K562 treated with DMSO at 1 percent for 4 hours (cell line): Measurements from ENCODE around the gene RHCE. TPM values are rescaled to one million over a fixed set of nuclear protein-coding genes. Genes with fewer than 3 reads are reported as not detected.

ENCODE experiments used
- total RNA-seq: library from RNA; unstranded; fragments of 300-600 nt; gene quantifications from 2 replicates; pipeline ENCODE4 v1.2.3, GENCODE V29; 2022; ENCODE audit not compliant: insufficient read depth

Gene RHCE
- 12.5 and 13.4 TPM in 2 replicates for total RNA-seq

DNA sequence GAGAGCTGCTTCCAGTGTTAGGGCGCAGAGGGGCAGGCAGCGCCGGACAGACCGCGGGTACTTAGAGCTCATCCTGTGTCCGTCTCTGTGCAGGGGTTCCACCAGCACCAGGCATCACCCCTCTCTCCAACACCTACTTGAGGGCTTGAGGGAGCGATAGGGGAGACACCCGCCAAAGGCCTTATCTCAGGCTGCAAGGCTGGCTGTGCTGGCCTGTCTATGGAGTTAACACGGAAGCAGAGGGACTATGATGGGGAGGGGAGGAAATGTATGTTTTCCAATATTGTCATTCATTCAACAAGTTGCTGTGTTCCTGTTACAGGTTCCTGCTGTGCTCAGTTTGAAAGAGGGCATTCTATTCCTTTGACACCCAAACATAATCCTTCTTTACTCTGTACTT, at the start of gene RHCE:
RHCE (minus strand) TSS at position 111 of the 400 bp plus-strand sequence; CDS start at position 72, 39 bp downstream.

DNA sequence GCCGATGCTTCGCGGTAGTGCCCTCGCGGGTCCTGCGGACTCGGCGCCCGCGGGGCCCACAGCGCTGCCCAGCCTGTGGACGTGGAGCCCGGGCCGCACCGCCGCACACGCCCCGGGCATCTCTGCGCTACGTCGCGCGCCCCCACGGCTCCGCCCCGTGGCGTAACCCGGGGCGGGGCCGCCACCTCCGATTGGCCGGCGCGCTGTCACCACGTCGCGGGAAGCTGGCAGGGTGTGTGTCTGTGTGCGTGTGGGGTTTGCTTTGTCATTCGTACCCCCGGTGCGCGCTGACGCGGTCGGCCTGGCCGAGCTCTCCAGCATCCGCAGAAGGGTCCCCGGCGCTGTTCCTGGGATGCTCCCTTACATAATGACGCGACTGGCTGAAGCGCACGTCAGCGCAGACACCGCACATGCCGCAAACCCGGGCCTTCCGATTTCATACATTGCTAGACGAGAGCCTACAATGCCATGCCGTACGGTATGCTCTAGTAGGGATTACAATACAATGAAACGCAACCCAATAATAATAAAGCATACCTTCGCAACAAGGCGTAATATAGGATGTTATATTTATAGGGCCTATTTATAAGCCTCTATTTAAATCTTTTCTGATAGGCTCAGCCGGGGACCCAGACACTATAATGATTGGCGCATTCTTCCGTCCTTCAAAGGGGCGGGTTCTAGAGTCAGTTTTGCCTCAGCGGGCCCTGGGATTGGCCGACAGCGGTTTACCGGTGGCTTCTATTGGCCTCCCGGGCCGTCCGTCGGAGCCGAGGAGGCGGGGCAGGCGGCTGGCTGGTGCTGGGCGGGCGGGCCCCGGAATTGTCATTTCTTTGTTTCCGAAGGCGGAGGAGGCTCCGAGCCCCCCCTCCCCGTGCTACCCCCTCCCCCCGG, 9.7 kb upstream of the RHCE start, which contains the start of gene MACO1:
MACO1 (plus strand) TSS at position 825 of the 894 bp plus-strand sequence. CDS start 202 bp downstream, outside the sequence.

DNA sequence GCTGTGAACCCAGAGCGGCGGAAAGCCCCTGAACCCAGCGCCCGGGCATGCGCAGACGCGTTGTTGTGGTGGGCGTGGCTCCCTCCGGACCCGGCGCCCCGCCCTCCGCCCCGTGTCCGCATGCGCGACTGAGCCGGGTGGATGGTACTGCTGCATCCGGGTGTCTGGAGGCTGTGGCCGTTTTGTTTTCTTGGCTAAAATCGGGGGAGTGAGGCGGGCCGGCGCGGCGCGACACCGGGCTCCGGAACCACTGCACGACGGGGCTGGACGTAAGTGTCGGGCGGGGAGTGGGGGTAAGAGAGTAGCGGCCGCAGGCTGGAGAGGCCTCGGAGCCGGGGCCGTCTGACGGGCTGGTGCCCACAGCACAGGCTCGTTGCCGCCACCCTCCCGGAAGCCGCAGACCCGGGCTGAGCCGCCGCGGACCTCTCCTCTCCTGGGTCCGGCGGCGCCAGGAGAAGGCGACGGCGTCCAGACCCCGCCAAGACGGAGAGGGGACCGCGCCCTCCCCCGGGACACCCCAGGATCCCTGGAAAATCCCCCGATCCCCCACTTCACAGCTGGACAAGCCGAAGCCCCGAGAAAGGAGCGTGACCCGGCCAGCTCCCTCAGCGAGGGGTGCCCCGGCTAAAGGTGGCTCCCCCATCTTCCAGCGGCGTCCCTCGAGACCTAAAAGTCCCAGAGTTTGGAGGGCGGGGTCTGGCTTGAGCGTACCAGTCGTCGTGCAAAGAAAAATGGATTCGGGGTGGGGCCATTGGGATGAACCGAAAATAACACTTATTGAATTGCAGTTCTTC, 82.2 kb downstream of the RHCE start, which contains the start of gene TMEM50A:
TMEM50A (plus strand) TSS at position 147 of the 794 bp plus-strand sequence. CDS start 2,153 bp downstream, outside the sequence.

Other genes with a start within 250 kb of the RHCE start
- 69.7 and 73.4 TPM in 2 replicates for gene SYF2, start 188.3 kb downstream of the RHCE start, total RNA-seq
- gene RSRP1, start 173.4 kb downstream of the RHCE start, total RNA-seq = 107 and 172 TPM in 2 replicates
- 11.1 and 15.1 TPM in 2 replicates for gene RHD, start 148.3 kb downstream of the RHCE start, total RNA-seq
- gene TMEM50A, start 82.5 kb downstream of the RHCE start, total RNA-seq = 94.5 and 97.1 TPM in 2 replicates
- 14.0 and 17.1 TPM in 2 replicates for gene MACO1, start 10.1 kb upstream of the RHCE start, total RNA-seq
- 25.6 and 31.9 TPM in 2 replicates for gene LDLRAP1, start 122.8 kb upstream of the RHCE start, total RNA-seq
- gene MAN1C1, start 196.0 kb upstream of the RHCE start, total RNA-seq = 0.44 TPM in 1 of 2 replicates, not detected in the other